Gastroesophageal sphincter (tissue), 3 donors: Measurements from ENCODE around the gene TADA2A.

Experiments
- EP300 ChIP-seq: sonication (generic); formaldehyde crosslinking; IDR thresholded peaks from one replicate; pipeline ENCODE4 v1.6.1; 2017; ENCODE audit warnings: antibody characterized with exemption, mild to moderate bottlenecking
- POLR2A ChIP-seq, 2 donors: fragments of 450-650 bp; IDR thresholded peaks; one replicate each; pipeline ENCODE4 v1.6.1; 2017; ENCODE audit warnings: antibody characterized with exemption in 2 of 2, mild to moderate bottlenecking in 2 of 2, moderate library complexity in 1 of 2
- POLR2AphosphoS5 ChIP-seq: sonication (generic); formaldehyde crosslinking; IDR thresholded peaks from one replicate; pipeline ENCODE4 v1.6.1; 2017; ENCODE audit warnings: antibody characterized with exemption
- TF ChIP-seq, protein P1 (sequence below), 4 experiments: fragments of 200-600 bp in 2 of 4; fragments of 450-650 bp in 2 of 4; sonication (generic) in 1 of 4; IDR thresholded peaks; one replicate each; pipeline ENCODE4 v1.5.1; 2017 to 2019; ENCODE audit warnings: antibody characterized with exemption in 4 of 4, mild to moderate bottlenecking in 2 of 4, moderate library complexity in 2 of 4

DNA sequence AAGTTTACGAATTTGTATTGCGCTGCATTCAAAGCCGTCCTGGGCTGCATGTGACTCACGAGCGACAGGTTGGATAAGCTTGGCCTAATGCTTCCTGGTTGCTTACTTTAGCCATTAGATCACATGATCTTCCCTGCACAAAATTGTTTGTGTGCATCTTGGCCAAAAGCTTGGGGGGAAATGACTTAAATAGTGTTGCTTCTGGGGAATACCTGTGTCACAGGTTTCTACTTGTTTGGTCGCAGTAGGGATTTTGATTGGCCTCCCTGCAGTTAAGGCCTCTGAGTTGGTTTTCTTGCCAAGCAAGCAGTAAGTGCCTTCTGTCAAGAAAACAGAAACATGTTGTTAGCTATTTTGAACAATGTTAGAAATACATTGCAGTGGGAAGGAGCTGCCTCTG is 43.4 kb downstream of the TADA2A start:
- TF ChIP-seq, protein P1, sequence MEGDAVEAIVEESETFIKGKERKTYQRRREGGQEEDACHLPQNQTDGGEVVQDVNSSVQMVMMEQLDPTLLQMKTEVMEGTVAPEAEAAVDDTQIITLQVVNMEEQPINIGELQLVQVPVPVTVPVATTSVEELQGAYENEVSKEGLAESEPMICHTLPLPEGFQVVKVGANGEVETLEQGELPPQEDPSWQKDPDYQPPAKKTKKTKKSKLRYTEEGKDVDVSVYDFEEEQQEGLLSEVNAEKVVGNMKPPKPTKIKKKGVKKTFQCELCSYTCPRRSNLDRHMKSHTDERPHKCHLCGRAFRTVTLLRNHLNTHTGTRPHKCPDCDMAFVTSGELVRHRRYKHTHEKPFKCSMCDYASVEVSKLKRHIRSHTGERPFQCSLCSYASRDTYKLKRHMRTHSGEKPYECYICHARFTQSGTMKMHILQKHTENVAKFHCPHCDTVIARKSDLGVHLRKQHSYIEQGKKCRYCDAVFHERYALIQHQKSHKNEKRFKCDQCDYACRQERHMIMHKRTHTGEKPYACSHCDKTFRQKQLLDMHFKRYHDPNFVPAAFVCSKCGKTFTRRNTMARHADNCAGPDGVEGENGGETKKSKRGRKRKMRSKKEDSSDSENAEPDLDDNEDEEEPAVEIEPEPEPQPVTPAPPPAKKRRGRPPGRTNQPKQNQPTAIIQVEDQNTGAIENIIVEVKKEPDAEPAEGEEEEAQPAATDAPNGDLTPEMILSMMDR (IDR thresholded peaks at IDR 0.05) = no peak
- TF ChIP-seq EP300 (no peak), POLR2AphosphoS5 (no peak), POLR2A (IDR thresholded peaks at IDR 0.05) (no peak)
